Endothelial cell of umbilical vein (primary cell): ENCODE results near the gene ASRGL1. TPM values are rescaled to one million over a fixed set of nuclear protein-coding genes. Genes with fewer than 3 reads are reported as not detected.

Experiments used
- BruUV-seq: library from RNA; stranded (reverse); fragments of 400-500 nt; replicated peaks from 2 replicates; lab custom pipeline; 2021; lab: Mats Ljungman, UMichigan
- CTCF ChIA-PET: fragments of 300-600, 350-600 bp; sonication (Branson Sonifier 250); formaldehyde crosslinking; loops from one replicate; lab custom pipeline; 2021; ENCODE audit warnings: antibody characterized with exemption, inconsistent platforms; lab: Charles Lee
- POLR2A ChIA-PET: fragments of 300-600, 350-600 bp; sonication (Branson Sonifier 250); formaldehyde crosslinking; loops from one replicate; lab custom pipeline; 2021; ENCODE audit warnings: antibody characterized with exemption, inconsistent platforms; lab: Charles Lee
- DNase-seq: peaks from one replicate; pipeline ENCODE4 v3.0.0-alpha.2; 2011; ENCODE audit warnings: low read depth, low spot score
- FAIRE-seq: peaks from 2 replicates; lab custom pipeline; 2011; peaks lifted over from hg19 to GRCh38; lab: Jason Lieb, UNC
- H2AFZ ChIP-seq: 2 replicates; pipeline ENCODE4 v1.6.0; 2012; ENCODE audit warnings: low read depth, low read length, control low read depth, inconsistent platforms
- H3K27ac ChIP-seq: 2 replicates; pipeline ENCODE4 v1.5.1; 2011; ENCODE audit warnings: low read depth, mild to moderate bottlenecking, control low read depth, low read length, moderate library complexity; ENCODE audit not compliant: insufficient read depth
- H3K27me3 ChIP-seq, 2 experiments: 2 replicates each; pipeline versions ENCODE4 v1.6.0 to v1.6.1; 2011; ENCODE audit warnings: low read length in 2 of 2, mixed read lengths in 1 of 2; ENCODE audit not compliant: control insufficient read depth in 2 of 2, insufficient read depth in 2 of 2
- H3K36me3 ChIP-seq, 2 experiments: 2 replicates in 1 of 2; 3 replicates in 1 of 2; pipeline ENCODE4 v1.5.1; 2011; ENCODE audit warnings: low read length in 2 of 2, mild to moderate bottlenecking in 1 of 2, moderate library complexity in 1 of 2; ENCODE audit not compliant: control insufficient read depth in 2 of 2, insufficient read depth in 2 of 2; ENCODE audit errors: extremely low read depth in 1 of 2
- H3K4me1 ChIP-seq: 3 replicates; pipeline ENCODE4 v1.5.1; 2011; ENCODE audit warnings: mild to moderate bottlenecking, low read length; ENCODE audit not compliant: control insufficient read depth, insufficient read depth; ENCODE audit errors: extremely low read depth
- H3K4me2 ChIP-seq: 2 replicates; pipeline ENCODE4 v1.6.1; 2011; ENCODE audit warnings: low read length, control low read depth, mixed read lengths; ENCODE audit not compliant: insufficient read depth
- H3K4me3 ChIP-seq, 3 experiments: fragments of 200-600 bp in 1 of 3; sonication (generic), shearing (Covaris generic) in 1 of 3; replicated peaks in 1 of 3; 2 replicates each; pipeline ENCODE4 v1.5.1; 2011 to 2016; ENCODE audit warnings: control low read depth in 3 of 3, low read length in 3 of 3, mild to moderate bottlenecking in 2 of 3, inconsistent platforms in 1 of 3, low read depth in 1 of 3, moderate library complexity in 1 of 3; ENCODE audit not compliant: insufficient read depth in 1 of 3
- H3K79me2 ChIP-seq: 2 replicates; pipeline ENCODE4 v1.6.0; 2012; ENCODE audit warnings: low read length, inconsistent platforms; ENCODE audit not compliant: control insufficient read depth, insufficient read depth
- H3K9ac ChIP-seq: replicated peaks from 2 replicates; pipeline ENCODE3; 2011; ENCODE audit warnings: low read length, control low read depth; ENCODE audit not compliant: insufficient read depth; ENCODE audit errors: extremely low read depth
- H3K9me1 ChIP-seq: replicated peaks from 3 replicates; pipeline ENCODE4 v1.6.0; 2011; ENCODE audit warnings: mild to moderate bottlenecking, low read length; ENCODE audit not compliant: control insufficient read depth, insufficient read depth; ENCODE audit errors: extremely low read depth
- H3K9me3 ChIP-seq: replicated peaks from 2 replicates; pipeline ENCODE4 v1.5.1; 2012; ENCODE audit warnings: low read length, inconsistent platforms; ENCODE audit not compliant: control insufficient read depth, insufficient read depth
- H4K20me1 ChIP-seq: replicated peaks from 2 replicates; pipeline ENCODE3; 2011; ENCODE audit warnings: mild to moderate bottlenecking, low read length; ENCODE audit not compliant: control insufficient read depth, insufficient read depth; ENCODE audit errors: extremely low read depth
- CTCF ChIP-seq, 2 donors: IDR thresholded peaks; 1 replicate in 1 of 2; 2 replicates in 1 of 2; pipeline ENCODE4 v1.5.1; 2011; ENCODE audit warnings: low read length in 2 of 2, mild to moderate bottlenecking in 2 of 2, moderate library complexity in 2 of 2, control low read depth in 1 of 2, inconsistent platforms in 1 of 2, low read depth in 1 of 2; ENCODE audit not compliant: insufficient read depth in 1 of 2; ENCODE audit errors: extremely low read depth in 1 of 2
- EZH2 ChIP-seq: IDR thresholded peaks from 2 replicates; pipeline ENCODE4 v1.6.1; 2012; ENCODE audit warnings: borderline replicate concordance, low read depth, mild to moderate bottlenecking, moderate library complexity, low read length, inconsistent platforms; ENCODE audit not compliant: severe bottlenecking
- FOS ChIP-seq: IDR thresholded peaks from 2 replicates; pipeline ENCODE4 v1.6.1; 2011; ENCODE audit warnings: mild to moderate bottlenecking, low read length, moderate library complexity, borderline replicate concordance; ENCODE audit not compliant: insufficient read depth
- GATA2 ChIP-seq: IDR thresholded peaks from 2 replicates; pipeline ENCODE4 v1.7.0; 2011; ENCODE audit warnings: low read depth, mild to moderate bottlenecking, moderate library complexity, mixed read lengths, low read length; ENCODE audit not compliant: insufficient read length, insufficient read depth
- JUN ChIP-seq: IDR thresholded peaks from 2 replicates; pipeline ENCODE4 v1.6.1; 2011; ENCODE audit warnings: borderline replicate concordance, low read depth; ENCODE audit not compliant: insufficient read length, insufficient read depth
- MAX ChIP-seq: IDR thresholded peaks from 2 replicates; pipeline ENCODE4 v1.6.1; 2011; ENCODE audit not compliant: insufficient read depth, insufficient read length
- MYC ChIP-seq: IDR thresholded peaks from one replicate; pipeline ENCODE4 v1.6.1; 2011; ENCODE audit warnings: mild to moderate bottlenecking, low read depth, low read length
- POLR2A ChIP-seq: IDR thresholded peaks from 2 replicates; pipeline ENCODE4 v1.6.1; 2012; ENCODE audit warnings: low read depth, mild to moderate bottlenecking, control low read depth, low read length
- POLR2AphosphoS5 ChIP-seq: IDR thresholded peaks from 2 replicates; pipeline ENCODE4 v1.6.1; 2012; ENCODE audit warnings: low read depth, mild to moderate bottlenecking, control low read depth, low read length, moderate library complexity; ENCODE audit not compliant: insufficient read depth
- dilution Hi-C: fragments of 300-500 bp; cut with MboI; formaldehyde crosslinking; loops from one replicate; pipeline ENCODE4 v1.15.0; 2019; ENCODE audit warnings: low sequenced_read_pairs; ENCODE audit not compliant: extremely low pct_ligation_motif_present
- intact Hi-C: fragments of 100-400 bp; cut with micrococcal nuclease; formaldehyde crosslinking; loops from one replicate; pipeline ENCODE4 v1.10.0; 2022
- polyA plus RNA-seq, 4 experiments: library from polyadenylated mRNA; depleted of rRNA in 3 of 4; stranded (reverse) in 3 of 4; unstranded in 1 of 4; fragments of >200 nt; gene quantifications; 2 replicates each; pipeline versions ENCODE4 v1.2.1 to v1.2.3, GENCODE V29; 2011 to 2012; ENCODE audit warnings: missing spikeins in 1 of 4
- total RNA-seq: library from RNA; stranded (reverse); gene quantifications from 2 replicates; pipeline ENCODE4 v1.2.3, GENCODE V29; 2021

Gene ASRGL1
- total and polyA plus RNA-seq, 2 donors (not counting 3 experiments of a cell fraction or from before 2014, with no cell fraction given), result 33.1 to 36.0 TPM

GRCh38 chr11:62387381-62387780 lies 50.1 kb downstream of the ASRGL1 start:
- Histone ChIP-seq H3K79me2 (no peaks in the 10 kb centered on the region), H3K27me3 (no peaks in the 10 kb centered on the region), H4K20me1 (no peaks in the 10 kb centered on the region), H3K27ac (no peak overlapping the region), H3K36me3 (no peaks in the 10 kb centered on the region), H3K4me1 (no peaks in the 10 kb centered on the region), H3K4me3 (no peak overlapping the region), H2AFZ (no peak overlapping the region), H3K9me3 (no peaks in the 10 kb centered on the region), H3K9me1 (no peaks in the 10 kb centered on the region), H3K9ac (no peak overlapping the region), H3K4me2 (no peak overlapping the region)
- no peak for TF ChIP-seq POLR2A
- TF ChIP-seq MAX, result no peak
- no peak for TF ChIP-seq CTCF (IDR thresholded peaks at IDR 0.05; ENCODE audit: extremely low read depth in 1 of 2, insufficient read depth in 1 of 2, low read depth in 1 of 2, low read length in 2 of 2)
- TF ChIP-seq FOS, result no peak
- TF ChIP-seq EZH2, result no peak
- TF ChIP-seq GATA2, result no peak
- TF ChIP-seq POLR2AphosphoS5, result no peak
- TF ChIP-seq JUN, result no peak
- no peak for TF ChIP-seq MYC
- intact Hi-C loops, result no loop called here
- CTCF ChIA-PET, result interaction anchor here (0.9 to 2.3 kb wide), 2 partner anchors 7 to 37 kb away, joined by 3 to 7 read pairs; no protein-coding TSS in a partner anchor
- dilution Hi-C loops, result no loop called here
- DNase-seq (no peak), FAIRE-seq (no peak)
- POLR2A ChIA-PET, result no interaction called here
- BruUV-seq, result no TSS peak
